GM21576 (cell line): ENCODE data around the gene SPATA6.

Experiments
- ATAC-seq: cut with Tn5 transposase; IDR thresholded peaks from one replicate; pipeline ENCODE4 v1.9.1; 2021; ENCODE audit warnings: mild to moderate bottlenecking, moderate library complexity; ENCODE audit not compliant: unreplicated experiment

Gene SPATA6

GRCh38 chr1:48261881-48262400 lies 210.1 kb downstream of the SPATA6 start:
- ATAC-seq = no peak

- ATAC-seq = no peak
Observed at GRCh38 chr1:48258106-48258505, 213.9 kb downstream of the SPATA6 start.

GRCh38 chr1:48254254-48254653 lies 217.8 kb downstream of the SPATA6 start:
- ATAC-seq = no peak

- no peak for ATAC-seq
Observed at GRCh38 chr1:48251821-48252220, 220.2 kb downstream of the SPATA6 start.

GRCh38 chr1:48251323-48251722 lies 220.7 kb downstream of the SPATA6 start:
- ATAC-seq = no peak

GRCh38 chr1:48250572-48250971 lies 221.4 kb downstream of the SPATA6 start:
- ATAC-seq = no peak

GRCh38 chr1:48249868-48250267 lies 222.1 kb downstream of the SPATA6 start:
- no peak for ATAC-seq

- ATAC-seq = no peak
Observed at GRCh38 chr1:48248356-48248755, 223.6 kb downstream of the SPATA6 start.

GRCh38 chr1:48246727-48247126 lies 225.3 kb downstream of the SPATA6 start:
- ATAC-seq = no peak
